AG04450 (cell line): Measurements from ENCODE around the gene RPUSD1. TPM values are rescaled to one million over a fixed set of nuclear protein-coding genes. Genes with fewer than 3 reads are reported as not detected.

ENCODE experiments used
- CTCF ChIA-PET: fragments of 300-600, 350-600 bp; formaldehyde crosslinking; extraction: SDS; loops from one replicate; lab custom pipeline; 2022; ENCODE audit warnings: antibody characterized with exemption, inconsistent platforms; lab: Charles Lee
- POLR2A ChIA-PET: fragments of 350-600 bp; formaldehyde crosslinking; extraction: SDS; loops from one replicate; lab custom pipeline; 2021; ENCODE audit warnings: antibody characterized with exemption, inconsistent platforms; lab: Yijun Ruan, JAX
- DNase-seq: peaks from one replicate; pipeline ENCODE4 v3.0.0-alpha.2; 2011; ENCODE audit warnings: low read depth, low spot score
- H3K27ac ChIP-seq: one replicate; pipeline ENCODE4 v1.5.1; 2012; ENCODE audit warnings: low read depth, low read length, control low read depth
- H3K27me3 ChIP-seq: one replicate; pipeline ENCODE4 v1.6.0; 2012; ENCODE audit warnings: low read length; ENCODE audit not compliant: control insufficient read depth, insufficient read depth
- H3K4me3 ChIP-seq: 2 replicates; pipeline ENCODE4 v1.5.1; 2011; ENCODE audit warnings: mild to moderate bottlenecking, low read depth, low read length, control low read depth
- H3K9me3 ChIP-seq: 2 replicates; pipeline ENCODE4 v1.5.1; 2012; ENCODE audit warnings: low read length; ENCODE audit not compliant: control insufficient read depth, insufficient read depth
- polyA plus RNA-seq: library from polyadenylated mRNA; depleted of rRNA; stranded (reverse); fragments of >200 nt; gene quantifications from 2 replicates; pipeline ENCODE4 v1.2.3, GENCODE V29; 2011
- TF ChIP-seq, protein P1 (sequence below): IDR thresholded peaks from 2 replicates; pipeline ENCODE4 v1.5.1; 2011; ENCODE audit warnings: low read depth, low read length, control low read depth, inconsistent platforms

The RPUSD1 gene
- polyA plus RNA-seq, 1 experiment = 9.2 TPM

DNA sequence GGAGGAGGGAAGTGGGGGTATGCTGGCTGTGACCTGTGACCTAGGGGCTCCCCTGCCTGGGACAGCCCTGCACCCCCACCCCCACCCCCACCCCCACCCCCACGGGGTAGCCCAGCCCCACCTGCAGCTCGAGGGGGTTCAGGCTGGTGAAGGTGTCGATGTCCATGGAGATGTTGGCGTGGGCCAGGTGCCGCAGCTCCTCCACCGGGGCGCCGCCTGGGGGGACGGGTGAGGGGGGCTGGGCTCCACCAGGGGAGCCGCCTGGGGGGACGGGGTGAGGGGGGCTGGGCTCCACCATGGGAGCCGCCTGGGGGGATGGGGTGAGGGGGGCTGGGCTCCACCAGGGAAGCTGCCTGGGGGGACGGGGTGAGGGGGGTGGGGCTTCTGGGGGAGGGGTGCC lies 17.8 kb downstream of the RPUSD1 start:
- H3K9me3 ChIP-seq = no peaks in the 10 kb centered on the region; the same call in 1 of the 2 replicates
- POLR2A ChIA-PET = no interaction called here
- DNase-seq = no peak
- no peaks in the 10 kb centered on the region for H3K27me3 ChIP-seq
- no peak overlapping the region for H3K4me3 ChIP-seq
- no peak overlapping the region for H3K27ac ChIP-seq
- TF ChIP-seq, protein P1, sequence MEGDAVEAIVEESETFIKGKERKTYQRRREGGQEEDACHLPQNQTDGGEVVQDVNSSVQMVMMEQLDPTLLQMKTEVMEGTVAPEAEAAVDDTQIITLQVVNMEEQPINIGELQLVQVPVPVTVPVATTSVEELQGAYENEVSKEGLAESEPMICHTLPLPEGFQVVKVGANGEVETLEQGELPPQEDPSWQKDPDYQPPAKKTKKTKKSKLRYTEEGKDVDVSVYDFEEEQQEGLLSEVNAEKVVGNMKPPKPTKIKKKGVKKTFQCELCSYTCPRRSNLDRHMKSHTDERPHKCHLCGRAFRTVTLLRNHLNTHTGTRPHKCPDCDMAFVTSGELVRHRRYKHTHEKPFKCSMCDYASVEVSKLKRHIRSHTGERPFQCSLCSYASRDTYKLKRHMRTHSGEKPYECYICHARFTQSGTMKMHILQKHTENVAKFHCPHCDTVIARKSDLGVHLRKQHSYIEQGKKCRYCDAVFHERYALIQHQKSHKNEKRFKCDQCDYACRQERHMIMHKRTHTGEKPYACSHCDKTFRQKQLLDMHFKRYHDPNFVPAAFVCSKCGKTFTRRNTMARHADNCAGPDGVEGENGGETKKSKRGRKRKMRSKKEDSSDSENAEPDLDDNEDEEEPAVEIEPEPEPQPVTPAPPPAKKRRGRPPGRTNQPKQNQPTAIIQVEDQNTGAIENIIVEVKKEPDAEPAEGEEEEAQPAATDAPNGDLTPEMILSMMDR = no peak
- CTCF ChIA-PET = no interaction called here

DNA sequence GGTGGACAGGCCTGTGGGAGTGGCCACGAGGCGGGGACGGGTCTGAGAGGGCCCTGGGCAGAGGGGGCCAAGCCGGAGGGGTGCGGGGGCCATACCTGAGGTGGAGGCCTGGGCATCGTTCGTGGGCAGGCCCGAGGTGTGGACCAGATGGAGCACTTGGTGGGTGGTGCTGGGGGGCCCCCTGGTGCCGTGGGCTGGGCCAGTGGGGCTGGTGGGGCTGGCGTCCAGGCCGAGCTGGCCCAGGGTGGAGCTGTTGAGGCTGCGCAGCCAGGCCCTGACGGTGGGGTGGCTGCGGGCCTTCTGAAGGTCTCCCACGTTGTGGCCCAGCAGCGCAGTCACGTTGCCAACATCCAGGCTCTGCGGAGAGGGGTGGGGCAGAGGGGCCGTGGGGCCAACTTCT lies 18.2 kb downstream of the RPUSD1 start:
- CTCF ChIA-PET = no interaction called here
- Histone ChIP-seq H3K9me3 (no peaks in the 10 kb centered on the region; the same call in 1 of the 2 replicates), H3K27me3 (no peaks in the 10 kb centered on the region), H3K27ac (no peak overlapping the region), H3K4me3 (no peak overlapping the region)
- POLR2A ChIA-PET = no interaction called here
- TF ChIP-seq, protein P1 = no peak
- no peak for DNase-seq

DNA sequence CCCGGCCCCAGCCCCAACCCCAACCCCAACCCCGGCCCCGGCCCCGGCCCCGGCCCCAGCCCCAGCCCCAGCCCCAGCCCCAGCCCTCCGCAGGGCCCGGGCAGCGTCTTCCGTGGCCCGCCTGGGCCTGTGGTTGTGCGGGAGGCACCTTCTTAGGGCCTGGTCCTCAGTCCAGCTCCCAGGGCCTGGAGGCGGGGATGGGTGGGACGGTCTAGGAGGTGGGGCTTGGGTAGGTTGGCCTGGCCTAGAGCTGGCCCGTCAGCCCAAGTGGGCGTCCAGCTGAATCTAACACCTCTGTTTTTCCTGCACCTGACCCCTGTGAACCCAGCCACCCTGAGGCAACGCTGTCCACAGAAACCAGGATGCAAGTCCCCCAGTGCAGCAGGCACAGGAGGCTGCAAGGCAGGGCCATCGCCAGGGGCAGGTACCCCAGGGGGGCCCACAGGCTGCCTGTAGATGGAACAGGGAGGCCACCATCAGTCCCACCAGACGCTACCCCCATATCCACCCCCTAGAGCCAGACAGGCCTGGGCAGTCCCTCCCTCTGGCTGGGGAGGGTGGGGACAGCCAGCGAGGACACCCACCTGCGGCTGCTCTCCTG lies 18.9 kb downstream of the RPUSD1 start:
- ChIA-PET CTCF (no interaction called here), POLR2A (no interaction called here)
- no peak overlapping the region for H3K4me3 ChIP-seq
- H3K9me3 ChIP-seq = no peaks in the 10 kb centered on the region; the same call in 1 of the 2 replicates
- H3K27ac ChIP-seq = no peak overlapping the region
- H3K27me3 ChIP-seq = no peaks in the 10 kb centered on the region
- TF ChIP-seq, protein P1 = no peak
- DNase-seq = no peak

- DNase-seq = no peak
- Histone ChIP-seq H3K4me3 (no peak overlapping the region), H3K27me3 (no peaks in the 10 kb centered on the region), H3K9me3 (no peaks in the 10 kb centered on the region; the same call in 1 of the 2 replicates), H3K27ac (no peak overlapping the region)
- TF ChIP-seq, protein P1 = no peak
- CTCF ChIA-PET = no interaction called here
- POLR2A ChIA-PET = no interaction called here
These were observed 19.8 kb downstream of the RPUSD1 start for GRCh38 chr16:768428-768827.

GRCh38 chr16:767743-768235 lies 20.4 kb downstream of the RPUSD1 start:
- ChIA-PET POLR2A (no interaction called here), CTCF (no interaction called here)
- TF ChIP-seq, protein P1 = no peak
- Histone ChIP-seq H3K27ac (no peak overlapping the region), H3K9me3 (no peaks in the 10 kb centered on the region; the same call in 1 of the 2 replicates), H3K4me3 (no peak overlapping the region), H3K27me3 (no peaks in the 10 kb centered on the region)
- no peak for DNase-seq
